Vagina (tissue), 2 donors: ENCODE results near the gene METTL17. TPM values are rescaled to one million over a fixed set of nuclear protein-coding genes. Genes with fewer than 3 reads are reported as not detected.

ENCODE experiments used
- DNase-seq, 2 donors: peaks; one replicate each; pipeline ENCODE4 v3.0.0-alpha.2; 2017; ENCODE audit errors: extremely low spot score in 2 of 2
- H3K27ac ChIP-seq: fragments of 200-600 bp; sonication (generic); one replicate; pipeline ENCODE4 v1.5.1; 2019
- H3K27me3 ChIP-seq: fragments of 200-600 bp; sonication (generic); one replicate; pipeline ENCODE4 v1.5.1; 2019
- H3K36me3 ChIP-seq, 2 donors: fragments of 200-600 bp; sonication (generic); one replicate each; pipeline ENCODE4 v1.5.1; 2017 to 2019
- H3K4me1 ChIP-seq: fragments of 200-600 bp; sonication (generic); one replicate; pipeline ENCODE4 v1.5.1; 2019
- H3K4me3 ChIP-seq, 2 donors: fragments of 200-600 bp; sonication (generic); 1 replicate in 1 of 2; 2 replicates in 1 of 2; pipeline ENCODE4 v1.5.1; 2016 to 2019
- H3K9me3 ChIP-seq: fragments of 200-600 bp; sonication (generic); one replicate; pipeline ENCODE4 v1.5.1; 2019
- CTCF ChIP-seq, 3 experiments: fragments of 450-650 bp in 2 of 3; fragments of 200-600 bp in 1 of 3; sonication (generic) in 1 of 3; IDR thresholded peaks; one replicate each; pipeline ENCODE4 v1.5.1; 2017 to 2019; ENCODE audit warnings: antibody characterized with exemption in 3 of 3, mild to moderate bottlenecking in 2 of 3, moderate library complexity in 2 of 3
- POLR2A ChIP-seq, 2 donors: fragments of 450-650 bp; IDR thresholded peaks; one replicate each; pipeline ENCODE4 v1.6.1; 2017; ENCODE audit warnings: antibody characterized with exemption in 2 of 2, mild to moderate bottlenecking in 2 of 2, moderate library complexity in 2 of 2
- POLR2AphosphoS5 ChIP-seq, 2 donors: sonication (generic); formaldehyde crosslinking; IDR thresholded peaks; one replicate each; pipeline ENCODE4 v1.9.0; 2017; ENCODE audit warnings: antibody characterized with exemption in 2 of 2, mild to moderate bottlenecking in 2 of 2, low read depth in 1 of 2; ENCODE audit not compliant: insufficient read depth in 1 of 2
- intact Hi-C: fragments of 100-400 bp; cut with DNase I; formaldehyde crosslinking; loops from one replicate; pipeline ENCODE4 v1.15.1; 2023
- total RNA-seq: library from RNA; depleted of rRNA; stranded (reverse); fragments of >200 nt; gene quantifications from one replicate; pipeline ENCODE4 v1.2.3, GENCODE V29; 2016

Gene METTL17
- total RNA-seq, 1 donor from 2014 or later, result 77.1 TPM

- Histone ChIP-seq H3K4me1 (peaks cover 14% of the 10 kb centered on the region), H3K9me3 (no peaks in the 10 kb centered on the region), H3K27ac (no peak overlapping the region), H3K27me3 (no peaks in the 10 kb centered on the region), H3K4me3 (no peak overlapping the region), H3K36me3 (no peaks in the 10 kb centered on the region)
- intact Hi-C loops, result no loop called here
- no peak for DNase-seq
- TF ChIP-seq POLR2A (IDR thresholded peaks at IDR 0.05), result no peak
- no peak for TF ChIP-seq POLR2AphosphoS5 (IDR thresholded peaks at IDR 0.05; ENCODE audit: insufficient read depth in 1 of 2, low read depth in 1 of 2)
- TF ChIP-seq CTCF (IDR thresholded peaks at IDR 0.05), result no peak
Measured at GRCh38 chr14:21032326-21033132, 42.7 kb downstream of the METTL17 start.

DNA sequence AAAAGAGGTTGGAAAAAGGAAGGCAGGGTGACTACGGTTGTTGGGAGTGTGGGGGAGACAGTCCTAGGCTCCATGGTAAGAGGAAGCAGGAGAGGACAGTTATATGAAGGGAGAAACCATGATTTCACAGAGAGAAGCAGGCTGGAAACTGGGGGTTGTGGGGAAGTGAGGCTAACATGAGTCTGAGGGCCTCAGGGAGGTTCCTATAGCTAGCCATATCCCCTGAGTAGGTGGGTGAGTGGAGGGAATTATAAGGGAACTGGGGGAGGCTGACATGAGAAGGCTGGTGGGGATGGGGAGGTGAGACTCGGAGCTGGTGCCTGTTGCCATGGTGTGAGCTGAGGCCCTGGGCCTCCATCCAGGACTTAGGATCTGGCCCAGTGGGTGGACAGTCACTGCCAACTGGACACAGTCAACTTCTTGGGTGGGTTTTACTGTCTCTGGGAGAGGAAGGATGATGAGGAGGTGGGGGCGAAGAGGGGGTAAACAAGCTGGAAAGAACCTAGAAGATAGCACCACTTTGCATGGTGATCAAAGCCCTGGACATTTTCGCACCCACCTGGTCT, 43.4 kb downstream of the METTL17 start:
- Histone ChIP-seq H3K4me3 (no peak overlapping the region), H3K4me1 (peaks cover 20% of the 10 kb centered on the region), H3K36me3 (no peaks in the 10 kb centered on the region), H3K27ac (no peak overlapping the region), H3K27me3 (no peaks in the 10 kb centered on the region), H3K9me3 (no peaks in the 10 kb centered on the region)
- intact Hi-C loops, result no loop called here
- DNase-seq, result no peak
- TF ChIP-seq POLR2A (IDR thresholded peaks at IDR 0.05), result no peak

GRCh38 chr14:21034707-21035106, 44.9 kb downstream of the METTL17 start, which contains the start of gene RNASE13:
RNASE13 (minus strand) TSS chr14:21034807; CDS start chr14:21034288, 519 bp downstream.
- H3K36me3 ChIP-seq, result no peaks in the 10 kb centered on the region
- H3K27ac ChIP-seq, result no peak within 1 kb of the TSS
- peaks cover 34% of the 10 kb centered on the region for H3K4me1 ChIP-seq
- no peak within 1 kb of the TSS for H3K4me3 ChIP-seq
- intact Hi-C loops, result no loop called here
- no peak for DNase-seq
- H3K9me3 ChIP-seq, result no peaks in the 10 kb centered on the region
- TF ChIP-seq POLR2A (IDR thresholded peaks at IDR 0.05), result no peak
- TF ChIP-seq POLR2AphosphoS5 (IDR thresholded peaks at IDR 0.05; ENCODE audit: insufficient read depth in 1 of 2, low read depth in 1 of 2), result no peak
- TF ChIP-seq CTCF (IDR thresholded peaks at IDR 0.05), result no peak
- no peaks in the 10 kb centered on the region for H3K27me3 ChIP-seq

GRCh38 chr14:21036751-21037150, 47.0 kb downstream of the METTL17 start:
- peaks cover 39% of the 10 kb centered on the region for H3K4me1 ChIP-seq
- H3K4me3 ChIP-seq, result no peak overlapping the region
- TF ChIP-seq POLR2AphosphoS5 (IDR thresholded peaks at IDR 0.05; ENCODE audit: insufficient read depth in 1 of 2, low read depth in 1 of 2), result no peak
- no peaks in the 10 kb centered on the region for H3K27me3 ChIP-seq
- DNase-seq, result no peak
- peak overlapping the region; percentile 88 for H3K27ac ChIP-seq
- no peaks in the 10 kb centered on the region for H3K9me3 ChIP-seq
- intact Hi-C loops, result no loop called here
- no peaks in the 10 kb centered on the region for H3K36me3 ChIP-seq

- DNase-seq, result no peak
- Histone ChIP-seq H3K27me3 (no peaks in the 10 kb centered on the region), H3K27ac (peak overlapping the region; percentile 88), H3K9me3 (no peaks in the 10 kb centered on the region), H3K36me3 (no peaks in the 10 kb centered on the region), H3K4me1 (peaks cover 43% of the 10 kb centered on the region), H3K4me3 (no peak overlapping the region)
- intact Hi-C loops, result no loop called here
- no peak for TF ChIP-seq POLR2A (IDR thresholded peaks at IDR 0.05)
Measured at GRCh38 chr14:21037156-21037555, 47.4 kb downstream of the METTL17 start.

DNA sequence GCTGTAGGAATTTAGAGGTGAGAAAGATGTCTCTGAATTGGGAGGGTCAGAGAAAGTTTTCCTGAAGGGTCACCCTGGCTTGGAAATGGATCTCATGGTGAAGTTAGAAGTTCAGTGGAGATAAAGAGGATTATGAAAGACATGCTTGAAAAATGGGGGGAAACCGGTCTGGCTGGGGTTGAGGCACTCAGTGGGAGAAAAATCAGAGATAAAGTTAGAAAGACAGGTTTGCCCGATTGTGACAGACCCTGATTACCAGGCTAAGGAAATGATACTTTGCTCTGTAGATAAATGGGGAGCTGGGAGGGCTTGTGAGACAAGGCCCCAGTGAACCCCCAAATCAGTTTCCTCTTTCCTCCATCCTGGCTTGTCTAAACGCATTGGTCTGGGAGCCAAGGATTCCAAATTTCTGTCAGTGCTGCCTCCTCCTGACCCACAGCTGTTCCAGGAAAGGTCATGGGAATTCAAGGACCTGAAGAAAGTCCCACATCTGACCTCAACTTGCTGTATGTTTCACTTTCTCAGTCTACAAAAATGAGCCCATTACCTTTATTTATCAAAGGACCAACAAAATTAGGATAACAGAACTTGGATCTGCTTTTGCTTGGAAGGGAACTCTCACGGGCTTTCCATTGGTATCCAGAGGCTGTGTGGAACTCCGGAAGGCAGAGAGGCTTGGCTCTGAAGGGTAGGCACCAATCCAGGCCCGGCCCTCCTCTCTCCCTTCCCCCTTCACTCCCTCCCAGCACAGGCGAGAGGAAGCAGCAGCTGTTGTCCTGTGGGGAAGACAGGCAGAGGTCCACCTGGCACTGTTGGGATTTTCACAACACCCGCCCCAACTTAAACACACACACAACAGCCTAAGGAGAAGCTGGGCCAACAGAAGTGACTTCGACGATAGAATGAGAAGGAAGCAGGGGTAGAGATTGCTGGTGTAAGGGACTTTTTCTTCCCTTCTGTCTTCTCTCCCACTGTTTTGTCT, 49.0 kb downstream of the METTL17 start:
- H3K4me1 ChIP-seq, result peaks cover 59% of the 10 kb centered on the region
- peak in 1 of 2 donors; percentile 97 for DNase-seq
- intact Hi-C loops, result no loop called here

More for the DNA sequence above, 49.0 kb downstream of the METTL17 start:
- peak overlapping the region; percentile 88 for H3K27ac ChIP-seq
- no peaks in the 10 kb centered on the region for H3K9me3 ChIP-seq
- no peaks in the 10 kb centered on the region for H3K27me3 ChIP-seq
- peak overlapping the region in 1 of 2 donors; percentile 9 for H3K4me3 ChIP-seq
- H3K36me3 ChIP-seq, result no peaks in the 10 kb centered on the region
- no peak for TF ChIP-seq CTCF (IDR thresholded peaks at IDR 0.05)
- TF ChIP-seq POLR2AphosphoS5 (IDR thresholded peaks at IDR 0.05; ENCODE audit: insufficient read depth in 1 of 2, low read depth in 1 of 2), result peak; percentile 76 to 77
